NCI-H1930 (cell line): Measurements from ENCODE around the gene STOM.
"Not testable (repeated sequence)": the region's sequence is repeated elsewhere in the genome, so short reads cannot be mapped to it uniquely, and the experiment has no call there.

Source experiments
- DNase-seq, 2 experiments: peaks; one replicate each; lab custom pipeline; 2025; lab: John Stamatoyannopoulos, UW

The STOM gene

DNA sequence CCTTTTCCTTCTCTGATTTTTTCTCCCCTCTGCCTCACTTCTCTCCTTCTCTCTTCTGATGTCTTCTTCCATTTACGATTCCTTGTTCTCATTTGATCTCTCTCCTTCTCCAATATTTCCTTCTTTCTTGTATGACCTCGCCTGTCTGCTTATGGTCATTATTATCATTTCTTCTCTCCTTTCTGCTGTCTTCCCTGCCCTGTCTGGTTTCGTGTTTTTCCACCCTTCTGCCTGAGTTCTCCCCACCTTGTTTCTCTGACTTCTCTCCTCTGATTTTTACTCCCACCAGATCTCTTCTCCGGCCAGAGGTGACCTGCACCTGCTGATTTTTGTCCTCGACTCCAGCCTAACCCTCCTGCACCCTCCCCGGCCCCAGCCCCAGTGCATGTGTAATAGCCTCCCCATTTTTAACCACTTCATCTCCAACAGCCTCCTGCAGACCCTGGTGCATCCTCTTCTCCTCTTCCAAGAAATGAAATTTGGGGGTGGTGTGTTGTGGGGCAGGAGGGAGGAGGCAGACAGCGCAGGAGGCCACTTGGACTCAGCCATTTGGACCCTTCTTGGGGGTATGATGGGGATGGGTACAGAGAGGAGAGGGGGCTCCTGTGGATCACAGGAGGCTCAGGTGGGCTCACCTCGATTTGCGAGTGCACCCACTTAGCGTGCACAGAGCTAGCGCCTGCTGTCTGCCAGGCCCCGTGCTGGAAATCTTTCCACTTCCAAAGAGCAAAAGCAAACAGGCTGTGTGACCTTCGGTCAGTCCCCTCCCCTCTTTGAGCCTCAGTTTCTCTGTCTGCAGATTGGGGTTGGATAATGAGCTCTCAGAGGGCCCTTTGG, 69.5 kb downstream of the STOM start:
- no peak for DNase-seq

DNA sequence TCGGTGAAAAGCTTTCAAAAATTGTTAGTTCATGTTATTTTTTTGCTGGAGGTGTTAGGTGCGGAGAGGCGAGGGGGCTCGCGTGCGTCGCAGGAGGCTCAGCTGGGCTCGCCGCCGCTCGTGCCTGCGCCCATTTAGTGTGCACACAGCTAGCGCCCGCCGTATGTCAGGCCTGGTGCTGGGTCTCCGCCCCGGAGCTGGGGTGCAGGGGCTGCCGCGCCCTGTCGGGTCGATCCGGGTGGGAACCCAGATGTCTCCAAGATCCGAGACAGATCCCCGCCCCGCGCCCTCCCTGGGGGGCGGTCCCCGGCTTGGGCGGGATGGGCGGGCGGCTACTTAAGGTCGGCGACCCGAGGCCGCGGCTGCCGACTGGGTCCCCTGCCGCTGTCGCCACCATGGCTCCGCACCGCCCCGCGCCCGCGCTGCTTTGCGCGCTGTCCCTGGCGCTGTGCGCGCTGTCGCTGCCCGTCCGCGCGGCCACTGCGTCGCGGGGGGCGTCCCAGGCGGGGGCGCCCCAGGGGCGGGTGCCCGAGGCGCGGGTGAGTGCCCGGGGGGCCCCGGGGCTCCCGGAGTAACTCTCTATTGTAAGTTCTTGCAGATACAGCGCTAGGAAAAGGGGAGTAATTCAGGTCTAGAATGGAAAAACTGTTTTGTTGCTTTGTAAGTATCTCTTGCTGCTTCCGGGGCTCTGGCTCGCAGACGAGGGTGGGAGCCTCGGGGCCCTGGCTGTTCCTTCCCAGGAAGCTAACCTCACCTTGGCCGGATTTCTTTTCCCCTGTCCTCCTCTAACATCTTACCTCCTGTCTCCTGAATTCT, 70.4 kb downstream of the STOM start:
- no peak for DNase-seq

GRCh38 chr9:121298689-121299466, 71.2 kb downstream of the STOM start:
- DNase-seq: no peak

DNA sequence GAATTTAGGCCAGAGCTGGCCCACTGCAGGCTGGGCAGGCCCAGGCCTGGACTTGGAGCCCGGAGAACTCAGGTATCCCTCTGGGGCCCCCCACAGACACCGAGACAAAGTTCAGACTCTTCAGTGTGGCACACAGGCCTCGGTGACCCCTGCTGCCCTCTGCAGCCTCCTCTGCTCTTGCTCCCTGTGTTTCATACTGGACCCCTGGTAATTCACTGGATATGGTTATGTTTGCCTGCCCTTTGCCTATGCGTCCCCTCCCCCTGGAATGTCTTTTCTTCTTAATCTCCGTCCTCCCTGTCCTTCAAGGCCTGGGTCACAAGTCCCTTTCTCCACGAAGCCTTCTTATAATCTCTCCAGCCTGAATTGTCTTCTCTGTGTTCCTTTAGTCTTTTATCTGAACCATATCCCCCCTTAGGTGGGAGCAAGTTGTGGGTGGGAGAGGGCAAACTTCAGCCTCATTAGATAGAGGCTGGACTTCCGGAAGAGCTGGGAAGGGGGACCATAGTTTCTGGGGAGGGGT, 72.0 kb downstream of the STOM start:
- no peak for DNase-seq

DNA sequence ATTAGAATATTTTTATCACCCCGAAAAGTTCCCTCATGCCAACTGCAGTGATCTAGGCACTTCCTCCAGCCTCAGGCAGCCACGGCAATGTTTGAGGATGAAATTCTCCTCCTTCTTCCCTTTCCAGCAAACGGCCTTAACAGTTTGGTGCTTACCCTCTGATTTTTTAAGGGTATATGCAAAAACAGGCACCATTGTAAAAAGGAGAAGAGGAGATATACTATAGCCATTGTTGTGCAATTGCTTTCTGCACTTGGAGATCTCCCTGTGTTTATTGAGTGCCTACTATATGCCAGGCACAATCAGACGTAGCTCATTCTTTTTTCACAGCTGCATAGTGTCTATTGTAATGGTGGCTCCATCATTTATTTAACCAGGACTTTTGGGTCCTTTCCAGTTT, 72.7 kb downstream of the STOM start:
- no peak for DNase-seq

GRCh38 chr9:121296213-121297127, 73.6 kb downstream of the STOM start:
- no peak for DNase-seq

GRCh38 chr9:121295662-121296191, 74.3 kb downstream of the STOM start:
- no peak for DNase-seq

- no peak for DNase-seq
Observed at GRCh38 chr9:121294866-121295661, 75.0 kb downstream of the STOM start.

DNA sequence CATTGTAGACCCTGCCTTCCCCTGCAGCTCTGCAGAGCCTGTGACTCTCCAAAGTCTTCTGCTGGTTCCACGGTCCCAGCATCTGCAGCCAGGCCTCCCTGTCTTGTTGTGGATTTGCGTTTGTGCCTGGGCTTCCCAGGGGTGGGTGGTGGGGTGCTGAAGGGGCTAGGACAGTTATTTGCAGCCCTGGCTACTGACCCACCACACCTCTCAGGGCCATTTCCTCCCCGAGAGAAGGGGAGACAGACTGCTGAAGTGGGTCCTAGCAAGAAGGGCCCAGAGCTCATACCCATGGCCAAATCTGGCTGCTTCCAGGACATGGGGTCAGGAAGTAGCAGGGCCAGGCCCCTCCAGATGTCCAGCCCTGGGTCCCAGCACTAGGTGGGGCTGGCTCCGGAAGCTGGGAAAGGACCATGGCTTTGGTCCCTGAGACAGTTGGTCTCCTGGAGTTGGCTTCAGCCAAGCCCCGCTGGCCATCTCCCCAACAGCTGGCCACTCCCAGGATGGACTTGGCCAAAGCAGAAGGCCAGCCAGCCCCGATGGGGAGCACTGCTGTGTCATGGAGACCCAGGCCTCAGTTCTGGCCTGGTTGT, 75.8 kb downstream of the STOM start:
- no peak for DNase-seq

GRCh38 chr9:121292801-121293241, 77.2 kb downstream of the STOM start:
- DNase-seq: no peak

GRCh38 chr9:121292051-121292450, 78.0 kb downstream of the STOM start:
- DNase-seq: no peak

DNA sequence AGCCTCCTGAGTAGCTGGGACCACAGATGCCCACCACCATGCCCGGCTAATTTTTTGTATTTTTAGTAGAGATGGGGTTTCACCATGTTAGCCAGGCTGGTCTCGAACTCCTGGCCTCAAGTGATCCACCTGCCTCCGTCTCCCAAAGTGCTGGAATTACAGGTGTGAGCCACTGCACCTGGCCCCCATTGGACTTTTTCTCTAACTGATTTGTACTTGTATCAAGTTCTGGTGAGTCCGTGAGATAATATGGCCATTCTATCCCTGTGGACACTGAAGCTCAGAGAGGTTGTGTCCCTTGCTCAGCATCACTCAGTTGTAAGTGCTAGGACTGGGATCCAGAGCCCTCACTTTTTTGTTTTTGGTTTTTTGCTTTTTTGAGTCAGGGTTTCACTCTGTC, 78.5 kb downstream of the STOM start:
- DNase-seq: not testable (repeated sequence)

DNA sequence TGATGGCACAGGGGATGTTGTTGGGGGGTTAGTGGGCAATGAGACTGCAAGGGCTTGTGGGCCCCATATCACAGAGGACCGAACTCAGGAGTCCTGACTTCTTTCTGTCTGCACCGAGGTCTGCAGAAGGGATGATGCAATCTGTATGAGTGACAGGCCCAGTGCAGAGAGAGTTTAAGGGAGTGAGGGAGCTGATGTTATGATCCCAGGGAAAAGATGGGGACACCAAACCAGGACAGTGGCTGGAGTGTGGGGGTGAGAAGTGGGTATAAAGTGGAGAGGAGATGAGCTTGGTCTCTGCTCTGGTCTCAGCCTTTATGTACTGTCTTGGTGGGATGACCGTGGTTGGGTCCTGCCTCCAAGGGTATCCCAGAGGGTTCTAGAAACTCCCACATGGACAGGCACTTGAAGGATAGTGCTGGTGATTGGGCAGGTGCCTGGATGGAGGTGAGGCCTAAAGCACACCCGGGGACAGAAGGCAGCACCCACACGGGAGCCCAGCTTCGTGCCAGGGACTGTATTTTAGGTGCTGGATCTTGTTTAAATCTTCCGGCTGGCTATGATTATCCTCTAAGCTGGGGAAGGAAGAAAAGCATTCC, 80.2 kb downstream of the STOM start:
- no peak for DNase-seq

- no peak for DNase-seq
Observed at GRCh38 chr9:121289026-121289771, 80.9 kb downstream of the STOM start.
